NOMO-1 (cell line): ENCODE data around the gene NUP93.
A peak's percentile ranks its signal among the peaks of the same experiment; 100 is the strongest.

ENCODE experiments used
- DNase-seq, 2 experiments: peaks; one replicate each; lab custom pipeline; 2025; ENCODE audit not compliant: unreplicated experiment in 2 of 2; lab: John Stamatoyannopoulos, UW

The NUP93 gene

DNA sequence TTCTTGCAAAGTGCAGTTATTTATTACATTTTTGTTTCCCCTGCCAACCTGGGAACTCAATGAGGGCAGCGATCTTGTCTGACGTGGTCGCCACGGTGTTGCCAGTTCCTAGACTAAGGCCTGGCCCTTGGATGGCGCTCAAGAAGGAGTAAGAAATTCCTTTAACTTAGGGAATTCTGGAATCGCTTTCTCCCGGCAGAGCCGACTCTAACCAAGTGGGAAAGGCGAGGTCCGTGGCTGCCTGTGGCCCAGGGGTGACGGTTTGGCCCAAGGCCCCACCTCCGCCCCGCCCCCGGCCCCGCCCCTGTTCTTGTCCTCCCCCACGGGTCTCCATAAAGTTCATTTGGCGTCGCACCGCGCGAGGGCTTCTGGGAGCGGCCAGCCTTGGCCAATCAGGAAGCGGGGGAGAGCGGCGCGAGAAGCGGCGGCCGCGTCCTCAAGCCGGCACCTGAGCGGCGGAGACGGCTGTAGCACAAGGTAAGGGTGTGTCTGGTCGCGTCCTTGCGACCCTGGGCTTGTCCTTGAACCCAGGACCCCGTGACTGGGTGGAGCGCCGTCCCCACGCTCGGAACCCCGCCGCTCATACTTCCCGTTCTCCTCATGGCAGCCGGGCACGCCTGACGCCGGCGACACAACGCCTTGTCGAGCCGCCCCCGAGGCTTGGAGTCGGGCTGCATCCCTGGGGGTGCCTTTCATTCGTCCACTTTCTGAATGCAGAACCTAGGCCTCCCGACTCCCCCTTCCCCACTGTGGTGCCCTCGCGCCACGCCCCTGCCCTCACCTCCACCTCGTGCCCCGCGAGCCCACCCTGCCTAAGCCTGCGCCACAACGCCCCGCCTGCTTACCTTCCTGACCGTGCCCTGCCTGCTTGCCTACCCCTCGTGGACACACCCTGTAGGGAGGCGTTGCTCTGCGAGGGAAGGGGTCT is at the start of gene NUP93:
Gene NUP93, plus strand, starts transcription at position 395 of the 928 bp plus-strand sequence. CDS start 18,119 bp downstream, outside the sequence.
- peak; percentile 85 to 96 for DNase-seq

DNA sequence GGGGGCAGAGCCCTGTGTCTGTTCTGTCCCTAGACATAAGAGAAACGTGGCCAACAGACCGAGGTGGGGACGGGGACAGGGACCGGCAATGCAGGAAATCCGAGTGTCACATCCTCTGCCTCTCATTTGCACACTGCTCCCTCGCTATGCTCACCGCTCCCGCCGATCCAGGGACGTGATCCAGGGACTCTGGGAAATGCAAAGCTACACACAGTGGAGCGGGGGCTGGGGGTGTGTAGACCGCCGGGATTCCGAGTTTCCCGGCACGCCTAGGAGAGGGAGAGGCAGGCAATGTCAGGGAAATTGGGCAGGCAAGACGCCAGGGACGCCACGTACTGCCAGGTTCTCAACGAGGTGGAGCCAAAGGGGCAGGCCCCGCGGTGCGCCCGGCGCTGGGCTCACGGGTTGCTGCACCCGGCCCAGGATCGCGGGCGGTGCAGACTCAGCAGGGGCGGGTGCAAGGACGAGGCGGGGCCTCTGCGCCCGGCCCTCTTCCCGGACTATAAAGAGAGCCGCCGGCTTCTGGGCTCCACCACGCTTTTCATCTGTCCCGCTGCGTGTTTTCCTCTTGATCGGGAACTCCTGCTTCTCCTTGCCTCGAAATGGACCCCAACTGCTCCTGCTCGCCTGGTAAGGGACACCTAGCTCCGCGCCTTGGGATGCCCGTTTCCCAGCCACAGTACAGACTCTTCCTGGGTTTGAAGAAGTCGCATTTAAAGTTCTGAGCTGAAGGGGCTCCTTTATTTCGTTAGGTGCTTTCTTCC is 47.8 kb upstream of the NUP93 start, which contains the start of gene MT1X:
Gene MT1X, plus strand, starts transcription at position 532 of the 764 bp plus-strand sequence. Its CDS starts 71 bp downstream, at position 603.
- peak; percentile 92 to 96 for DNase-seq

DNA sequence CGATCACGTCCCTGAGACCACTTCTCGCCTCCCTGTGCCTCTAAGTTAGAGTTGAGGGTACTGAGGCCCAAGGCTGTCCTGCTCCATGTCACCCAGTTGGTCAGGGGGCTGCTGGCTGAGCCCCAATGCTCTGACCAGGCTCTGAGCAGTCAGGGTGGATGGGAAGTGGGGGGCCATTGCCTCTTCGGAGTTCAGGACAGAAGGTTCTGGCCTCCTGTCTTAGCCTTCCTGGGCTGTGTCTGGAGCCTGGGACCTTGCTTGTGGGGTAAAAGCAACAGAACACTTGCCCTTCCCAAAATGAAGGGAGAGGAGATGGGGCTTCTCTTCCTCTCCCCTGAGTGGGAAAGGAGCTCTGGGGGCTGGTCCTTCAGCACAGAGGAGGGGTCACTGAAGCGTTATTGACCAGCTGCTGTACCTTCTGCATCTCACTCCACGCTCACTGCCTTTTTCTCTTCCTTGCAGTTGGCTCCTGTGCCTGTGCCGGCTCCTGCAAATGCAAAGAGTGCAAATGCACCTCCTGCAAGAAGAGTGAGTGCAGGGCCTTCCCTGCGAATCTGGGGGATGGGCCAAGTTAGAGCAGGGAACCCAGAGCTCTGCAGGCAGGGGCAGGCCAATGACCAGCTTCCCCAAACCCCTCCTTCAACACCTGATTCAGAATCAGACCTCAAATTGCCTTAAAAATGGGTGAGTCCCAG is 47.1 kb upstream of the NUP93 start:
- peak in 1 of 2 experiments; percentile 9 for DNase-seq

DNA sequence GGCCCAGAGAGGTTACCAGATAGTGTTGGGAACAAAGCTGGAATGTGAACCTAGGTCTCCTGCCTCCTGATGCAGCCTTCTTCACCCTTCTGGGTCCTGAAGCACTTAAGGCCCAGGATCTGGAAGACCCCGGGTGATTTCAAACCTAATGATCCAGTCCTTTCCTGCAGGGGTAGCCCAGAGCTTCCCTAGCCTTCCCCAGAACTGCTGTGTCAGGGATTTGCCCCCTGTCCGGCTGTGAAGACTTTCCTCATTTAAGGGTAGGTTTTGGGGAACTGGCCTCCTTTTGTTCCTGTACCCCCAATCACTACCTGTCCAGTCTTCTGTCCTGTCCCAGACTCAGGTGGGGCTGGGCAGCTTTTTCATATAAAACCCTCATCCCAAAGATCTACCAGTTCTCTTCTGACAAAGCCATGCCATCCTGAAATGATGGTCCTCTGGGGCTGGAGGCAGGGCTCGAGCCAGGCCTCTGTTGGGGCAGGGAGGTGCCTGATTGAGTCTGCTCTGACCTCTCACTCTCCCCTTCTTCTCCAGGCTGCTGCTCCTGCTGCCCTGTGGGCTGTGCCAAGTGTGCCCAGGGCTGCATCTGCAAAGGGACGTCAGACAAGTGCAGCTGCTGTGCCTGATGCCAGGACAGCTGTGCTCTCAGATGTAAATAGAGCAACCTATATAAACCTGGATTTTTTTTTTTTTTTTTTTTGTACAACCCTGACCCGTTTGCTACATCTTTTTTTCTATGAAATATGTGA is 46.3 kb upstream of the NUP93 start:
- no peak for DNase-seq

DNA sequence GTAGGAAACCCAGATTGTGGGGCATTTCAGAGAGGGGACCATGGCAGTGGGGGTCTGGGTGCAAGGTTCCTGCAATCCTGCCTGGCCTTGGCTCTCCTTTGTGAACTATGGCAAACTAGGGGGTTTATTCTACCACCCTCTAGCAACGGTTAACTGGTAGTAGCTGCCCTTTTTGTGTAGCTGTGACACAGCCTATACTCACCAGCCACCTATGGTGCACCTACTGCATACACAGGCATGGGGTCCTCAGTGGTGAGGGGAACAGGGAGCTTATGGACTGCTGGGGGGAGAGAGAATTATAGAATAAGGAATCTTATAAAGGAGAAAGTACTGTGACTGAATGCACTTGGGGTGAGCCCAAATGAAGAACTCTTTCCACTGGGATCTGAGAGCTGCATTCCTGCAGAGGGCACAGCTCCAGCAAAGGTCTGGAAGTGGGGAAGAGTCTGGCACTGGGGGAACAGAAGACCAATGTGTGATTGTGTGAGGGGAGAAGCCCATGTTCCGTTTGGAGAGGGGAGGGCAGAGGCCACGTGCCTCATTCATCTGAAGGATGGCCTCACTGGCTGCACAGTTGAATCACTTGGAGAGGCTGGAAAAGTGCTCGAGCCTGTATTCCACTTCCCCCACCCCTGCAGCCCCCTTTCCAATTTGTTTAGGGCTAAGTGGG is 45.5 kb upstream of the NUP93 start:
- DNase-seq: no peak

DNA sequence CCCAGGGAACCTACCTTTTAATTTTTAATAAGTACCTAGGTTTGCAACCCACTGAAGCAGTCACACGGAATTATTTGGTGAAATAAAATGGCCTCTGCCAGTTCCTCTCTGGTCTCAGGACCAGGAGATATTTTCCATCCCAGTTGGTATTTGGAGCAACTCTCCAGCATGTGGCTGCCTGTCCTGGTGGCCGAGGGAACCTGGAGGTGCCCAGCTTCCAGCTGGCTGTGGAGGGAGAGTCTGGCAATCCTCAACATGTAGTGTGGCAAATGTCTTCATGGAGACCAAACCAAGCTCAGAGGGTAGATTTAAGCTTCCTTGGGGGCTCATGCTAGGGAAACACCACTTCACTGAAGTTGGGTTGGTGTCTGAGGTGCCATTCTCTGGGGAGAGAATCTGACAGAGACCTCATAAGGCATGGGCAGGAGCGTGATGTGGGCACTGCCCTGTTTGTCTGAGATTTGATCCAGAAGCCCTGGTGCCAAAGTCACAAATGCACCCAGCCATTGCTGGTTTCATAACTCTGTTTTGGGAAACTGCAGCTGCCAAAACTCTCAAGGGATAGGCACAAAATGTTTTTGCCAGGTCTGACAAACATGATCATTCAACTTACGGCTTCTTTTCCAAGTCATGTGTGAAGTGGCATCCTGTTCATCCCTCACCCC is 44.9 kb upstream of the NUP93 start:
- DNase-seq: no peak

DNA sequence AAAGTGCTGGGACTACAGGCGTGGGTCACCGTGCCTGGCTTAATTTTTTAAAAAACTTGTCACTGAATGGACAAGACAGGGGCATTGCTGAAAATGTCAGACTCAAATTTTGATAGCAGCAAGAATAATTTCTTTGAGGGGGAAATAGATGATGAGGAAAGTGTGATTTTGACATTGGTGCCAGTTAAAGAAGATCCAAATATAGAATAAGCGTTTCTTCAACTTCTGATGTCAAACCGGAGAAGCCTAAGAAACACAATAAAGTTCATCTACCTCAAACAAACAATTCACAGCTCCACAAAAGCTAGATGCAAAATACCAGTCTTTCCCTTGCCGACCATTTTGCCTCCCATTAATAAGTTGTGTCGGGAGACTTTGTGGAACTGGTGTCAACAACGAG is 43.2 kb upstream of the NUP93 start:
- DNase-seq: no peak

DNA sequence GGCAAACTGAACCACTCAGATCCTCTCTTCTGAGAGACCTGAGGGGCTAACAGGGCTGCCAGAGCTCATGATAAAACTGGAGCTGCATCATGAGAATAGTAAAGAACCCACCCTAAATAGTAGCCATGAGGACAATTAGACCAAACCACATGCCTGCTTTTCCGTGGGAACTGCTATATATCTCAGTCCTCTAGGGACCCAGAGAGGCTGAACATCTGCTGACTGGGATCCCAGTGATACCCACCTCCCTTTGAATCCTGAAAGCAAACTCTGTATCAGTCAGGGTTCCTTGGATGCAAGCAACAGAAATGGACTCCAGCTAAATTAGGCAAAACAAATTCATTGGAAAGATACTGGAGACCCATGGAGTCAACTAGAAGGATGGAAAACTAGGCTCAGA is 41.2 kb upstream of the NUP93 start:
- no peak for DNase-seq

DNA sequence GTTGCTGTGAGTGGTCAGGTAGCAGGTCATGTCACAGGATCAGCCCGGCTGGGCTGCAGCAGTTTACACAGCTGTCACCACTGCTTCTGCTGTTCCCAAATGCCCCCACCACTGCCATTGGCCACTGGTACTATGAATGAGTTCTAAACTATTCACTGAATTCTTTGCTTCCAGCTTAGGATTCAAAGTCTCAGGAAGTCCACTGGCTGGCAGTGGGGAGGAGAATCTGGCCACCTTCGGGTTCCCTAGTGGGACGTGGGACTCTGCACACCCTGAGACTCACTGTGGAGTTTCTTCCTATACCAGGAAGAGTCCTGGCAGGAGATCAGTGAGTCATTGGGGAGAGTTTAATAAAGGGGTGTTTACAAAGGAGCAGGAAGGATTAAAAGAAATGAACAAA is 40.8 kb upstream of the NUP93 start:
- DNase-seq: no peak

DNA sequence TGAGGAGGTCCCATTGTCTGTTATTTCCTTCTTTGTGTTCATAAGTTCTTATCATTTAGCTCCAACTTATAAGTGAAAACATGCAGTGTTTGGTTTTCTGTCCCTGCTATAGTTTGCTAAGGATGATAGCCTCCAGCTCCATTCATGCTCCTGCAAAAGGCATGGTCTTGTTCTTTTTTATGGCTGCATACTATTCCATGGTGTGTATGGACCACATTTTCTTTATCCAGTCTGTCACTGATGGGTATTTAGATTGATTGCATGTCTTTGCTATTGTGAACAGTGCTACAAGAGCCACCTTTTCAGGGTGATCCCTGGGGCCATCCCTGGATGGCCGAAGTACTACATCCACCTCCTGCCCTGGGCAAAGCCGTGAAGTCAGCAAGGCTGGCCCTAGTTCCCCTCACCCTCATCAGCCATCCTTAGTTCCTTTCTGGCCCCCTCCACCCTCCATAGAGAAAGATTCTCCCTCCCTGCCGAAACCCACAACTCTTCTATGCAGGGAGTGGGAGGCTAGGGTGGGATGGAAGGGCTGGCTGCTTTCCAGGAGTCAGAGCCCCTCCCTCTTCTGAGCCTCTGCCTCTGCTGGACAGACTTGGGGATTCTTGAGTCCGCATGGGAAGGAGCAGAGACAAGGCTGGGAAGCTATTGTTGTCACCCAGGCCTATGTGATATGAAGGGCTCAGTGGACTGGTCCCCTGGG is 39.4 kb upstream of the NUP93 start:
- DNase-seq: no peak

DNA sequence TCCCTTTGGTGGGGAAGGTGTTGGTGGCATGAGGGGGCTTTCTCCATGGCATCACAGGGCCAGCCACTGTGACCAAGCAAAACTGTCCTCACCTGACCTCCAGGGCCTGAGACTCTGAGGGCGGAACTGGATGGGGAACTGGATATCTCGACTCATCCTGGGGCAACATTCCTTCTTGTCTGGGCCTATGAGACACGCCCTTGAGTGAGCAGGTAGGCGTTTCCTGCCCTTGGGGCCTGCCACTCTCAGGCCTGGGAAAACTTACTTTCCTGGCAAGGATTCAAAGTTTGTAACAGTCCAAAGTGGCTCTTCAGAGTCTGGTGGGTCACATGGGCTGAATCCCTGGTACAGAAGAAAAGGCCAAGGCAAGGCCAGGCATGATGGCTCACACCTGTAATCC is 38.0 kb upstream of the NUP93 start:
- DNase-seq: no peak

DNA sequence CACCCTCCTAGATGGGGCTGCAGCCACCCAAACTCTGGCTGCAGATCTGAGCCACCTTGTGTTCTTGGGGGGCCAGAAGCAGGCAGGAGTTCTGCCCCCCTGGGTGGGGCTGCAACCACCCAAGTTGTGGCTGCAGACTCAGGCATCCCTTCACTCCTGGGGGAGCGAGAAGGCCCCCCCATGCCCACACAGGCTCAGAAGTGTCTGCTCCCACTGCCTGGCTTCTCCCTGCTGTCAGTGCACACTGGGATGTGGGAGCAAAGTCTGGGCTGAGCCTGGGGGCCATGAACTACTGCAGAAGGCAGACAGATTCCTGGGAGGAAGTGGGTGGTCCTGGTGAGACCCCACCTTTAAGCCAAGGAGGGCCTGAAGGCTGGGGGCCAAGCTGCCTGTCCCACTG is 34.7 kb upstream of the NUP93 start:
- no peak for DNase-seq

DNA sequence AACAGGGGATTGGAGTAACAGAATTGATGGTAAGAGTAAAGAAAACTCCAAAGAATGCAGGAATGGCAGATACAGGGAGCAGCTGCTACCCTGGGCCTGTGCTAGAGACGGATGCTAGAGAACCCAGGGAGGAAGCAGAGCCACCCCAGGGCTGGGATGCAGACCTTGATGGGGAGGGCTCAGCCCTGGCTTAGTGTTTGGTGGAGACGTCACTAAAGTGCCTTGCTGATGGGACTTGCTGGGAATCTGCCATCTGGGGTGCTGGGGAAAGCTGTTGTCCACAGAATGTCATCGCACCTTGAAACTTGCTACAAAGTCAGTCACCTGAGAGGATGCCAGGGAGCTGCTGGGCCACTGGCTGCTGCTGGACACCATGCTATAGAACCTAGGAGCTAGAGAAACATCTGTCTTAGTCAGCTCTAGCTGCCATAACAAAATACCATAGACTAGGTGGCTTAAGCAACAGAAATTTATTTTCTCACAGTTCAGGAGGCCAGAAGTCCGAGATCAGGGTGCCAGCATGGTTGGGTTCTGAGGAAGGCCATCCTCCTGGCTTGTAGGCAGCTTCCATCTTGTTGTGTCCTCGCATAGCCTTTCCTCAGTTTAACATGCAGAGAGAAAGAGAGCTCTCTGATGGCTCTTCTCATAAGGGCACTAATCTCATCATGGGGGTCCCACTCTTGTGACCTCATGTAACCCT is 32.3 kb upstream of the NUP93 start:
- no peak for DNase-seq

DNA sequence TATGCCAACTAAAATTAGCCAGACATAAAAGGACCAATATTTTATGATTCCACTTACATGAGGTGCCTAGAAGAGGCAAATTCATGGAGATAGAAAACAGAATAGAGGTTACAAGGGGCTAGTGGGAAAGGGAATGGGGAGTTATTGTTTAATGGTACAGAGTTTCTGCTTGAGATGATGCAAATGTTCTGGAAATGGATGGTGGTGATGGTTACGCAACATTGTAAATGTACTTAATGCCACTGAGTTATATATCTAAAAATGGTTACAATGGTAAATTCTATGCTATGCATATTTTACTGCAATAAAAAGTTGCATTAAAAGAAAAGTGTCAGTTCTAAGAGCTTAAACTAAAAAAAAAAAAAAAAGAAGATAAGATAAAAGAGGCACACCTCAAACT is 29.7 kb upstream of the NUP93 start:
- DNase-seq: peak in 1 of 2 experiments; percentile 26

DNA sequence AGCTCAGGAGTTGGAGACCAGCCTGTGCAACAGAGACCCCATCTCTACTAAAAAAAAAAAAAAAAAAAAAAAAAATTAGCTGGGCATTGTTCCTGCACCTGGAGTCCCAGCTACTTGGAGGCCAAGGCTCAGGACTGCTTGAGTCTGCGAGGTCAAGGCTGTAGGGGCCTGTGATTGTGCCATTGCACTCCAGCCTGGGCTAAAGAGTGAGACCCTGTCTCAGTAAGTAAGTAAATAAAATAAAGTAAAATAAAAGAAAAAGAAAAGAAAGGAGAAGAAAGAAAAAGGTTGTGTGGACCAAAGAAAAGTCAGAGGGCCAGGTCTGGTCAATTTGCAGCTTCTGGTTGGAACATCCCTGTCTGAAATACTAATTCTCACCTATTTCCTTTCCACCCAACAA is 29.3 kb upstream of the NUP93 start:
- no peak for DNase-seq

DNA sequence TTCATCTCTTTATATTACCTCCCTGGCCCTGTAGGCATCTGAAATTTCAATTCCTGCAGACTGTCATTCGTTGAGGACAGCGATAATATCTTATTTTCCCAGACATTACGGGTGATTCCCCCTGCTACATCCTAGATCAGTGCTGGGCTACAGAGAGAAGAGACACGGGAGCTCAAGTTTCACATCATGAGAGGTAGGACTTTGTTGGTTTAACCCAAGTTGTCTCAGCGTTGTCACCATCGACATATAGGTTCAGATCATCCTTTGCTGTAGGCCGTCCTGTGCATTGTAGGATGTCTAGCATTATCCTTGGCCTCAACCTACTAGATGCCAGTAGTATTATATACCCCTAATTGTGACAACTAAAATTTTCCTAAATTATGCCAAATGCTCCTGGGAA is 28.4 kb upstream of the NUP93 start:
- no peak for DNase-seq

DNA sequence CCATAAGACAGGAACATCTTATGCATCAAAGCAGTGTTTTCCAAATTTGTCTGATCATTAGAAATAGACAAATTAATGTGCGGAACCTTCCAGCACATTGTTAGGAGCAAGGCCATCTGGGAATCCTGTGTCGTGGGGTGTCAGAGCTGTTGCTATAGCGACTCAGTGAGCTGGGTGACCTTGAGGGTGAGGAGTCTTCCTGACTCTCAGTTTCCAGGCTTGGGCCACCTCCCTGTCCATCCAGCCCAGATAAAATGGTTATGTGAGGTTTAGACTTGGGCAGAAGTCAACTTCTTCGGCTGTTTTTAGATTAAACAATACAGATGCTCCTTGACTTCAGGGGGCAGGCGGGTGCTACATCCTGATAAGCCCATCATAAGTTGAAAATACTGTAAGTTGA is 27.1 kb upstream of the NUP93 start:
- no peak for DNase-seq
